Fibroblast of pulmonary artery (primary cell): ENCODE data around the gene PDSS2.

Experiments used
- DNase-seq: peaks from one replicate; pipeline ENCODE4 v3.0.0-alpha.2; 2010; ENCODE audit warnings: low read depth
- H3K4me3 ChIP-seq: replicated peaks from 2 replicates; pipeline ENCODE4 v1.5.1; 2011; ENCODE audit warnings: low read depth, mild to moderate bottlenecking, control low read depth, low read length, moderate library complexity
- CTCF ChIP-seq: IDR thresholded peaks from 2 replicates; pipeline ENCODE4 v1.5.1; 2011; ENCODE audit warnings: mild to moderate bottlenecking, control low read depth, low read length, inconsistent platforms; ENCODE audit errors: missing control alignments

The PDSS2 gene

GRCh38 chr6:107459283-107460082, at the start of gene PDSS2:
Gene PDSS2 (minus strand): TSS chr6:107459564. CDS start chr6:107459285, 279 bp downstream.
- peak within 1 kb of the TSS; percentile 84 for H3K4me3 ChIP-seq
- TF ChIP-seq CTCF: peak; percentile 65
- peak; percentile 96 for DNase-seq

GRCh38 chr6:107506145-107506544, 46.8 kb upstream of the PDSS2 start:
- DNase-seq: no peak
- TF ChIP-seq CTCF: no peak

GRCh38 chr6:107504270-107505026, 45.1 kb upstream of the PDSS2 start:
- no peak for DNase-seq
- H3K4me3 ChIP-seq: no peak overlapping the region
- no peak for TF ChIP-seq CTCF

More at GRCh38 chr6:107506145-107506544, 46.8 kb upstream of the PDSS2 start:
- H3K4me3 ChIP-seq: no peak overlapping the region

GRCh38 chr6:107496892-107497684, 37.7 kb upstream of the PDSS2 start:
- no peak for DNase-seq
- no peak for TF ChIP-seq CTCF
- no peak overlapping the region for H3K4me3 ChIP-seq

GRCh38 chr6:107495971-107496370, 36.6 kb upstream of the PDSS2 start:
- H3K4me3 ChIP-seq: no peak overlapping the region
- DNase-seq: no peak
- no peak for TF ChIP-seq CTCF

- H3K4me3 ChIP-seq: peak overlapping the region; percentile 27
- DNase-seq: peak; percentile 67
- no peak for TF ChIP-seq CTCF
Measured at GRCh38 chr6:107495196-107495643, 35.9 kb upstream of the PDSS2 start.
